Activated T-helper 17 cell treated with anti-CD3 and anti-CD28 coated beads, Interleukin-2, amount 50 U/mL, for 72 hours (primary cell): ENCODE data around the gene ZNF800. TPM values are rescaled to one million over a fixed set of nuclear protein-coding genes. Genes with fewer than 3 reads are reported as not detected.

Experiments used
- ATAC-seq: fragments of 150-1000 bp; cut with Tn5 transposase; replicated peaks from 2 replicates; pipeline ENCODE4 v1.10.0; 2021; ENCODE audit warnings: mild to moderate bottlenecking, moderate library complexity
- H3K27ac Mint-ChIP-seq: one replicate; pipeline ENCODE4 v1.8.0; 2022; ENCODE audit warnings: mixed read lengths
- H3K27me3 Mint-ChIP-seq: one replicate; pipeline ENCODE4 v1.8.0; 2022; ENCODE audit warnings: mixed read lengths
- H3K36me3 Mint-ChIP-seq: one replicate; pipeline ENCODE4 v1.8.0; 2022; ENCODE audit warnings: low read depth, mild to moderate bottlenecking, mixed read lengths
- H3K4me1 Mint-ChIP-seq: one replicate; pipeline ENCODE4 v1.8.0; 2022; ENCODE audit warnings: mixed read lengths
- H3K4me3 Mint-ChIP-seq: one replicate; pipeline ENCODE4 v1.8.0; 2022; ENCODE audit warnings: mild to moderate bottlenecking, mixed read lengths
- H3K9me3 Mint-ChIP-seq: one replicate; pipeline ENCODE4 v1.8.0; 2022; ENCODE audit warnings: mixed read lengths
- total RNA-seq, 2 donors: library from RNA; stranded (reverse); gene quantifications; one replicate each; pipeline ENCODE4 v1.2.3, GENCODE V29; 2022

Gene ZNF800
- total RNA-seq, 2 donors from 2014 or later, result 34.8 to 37.1 TPM

DNA sequence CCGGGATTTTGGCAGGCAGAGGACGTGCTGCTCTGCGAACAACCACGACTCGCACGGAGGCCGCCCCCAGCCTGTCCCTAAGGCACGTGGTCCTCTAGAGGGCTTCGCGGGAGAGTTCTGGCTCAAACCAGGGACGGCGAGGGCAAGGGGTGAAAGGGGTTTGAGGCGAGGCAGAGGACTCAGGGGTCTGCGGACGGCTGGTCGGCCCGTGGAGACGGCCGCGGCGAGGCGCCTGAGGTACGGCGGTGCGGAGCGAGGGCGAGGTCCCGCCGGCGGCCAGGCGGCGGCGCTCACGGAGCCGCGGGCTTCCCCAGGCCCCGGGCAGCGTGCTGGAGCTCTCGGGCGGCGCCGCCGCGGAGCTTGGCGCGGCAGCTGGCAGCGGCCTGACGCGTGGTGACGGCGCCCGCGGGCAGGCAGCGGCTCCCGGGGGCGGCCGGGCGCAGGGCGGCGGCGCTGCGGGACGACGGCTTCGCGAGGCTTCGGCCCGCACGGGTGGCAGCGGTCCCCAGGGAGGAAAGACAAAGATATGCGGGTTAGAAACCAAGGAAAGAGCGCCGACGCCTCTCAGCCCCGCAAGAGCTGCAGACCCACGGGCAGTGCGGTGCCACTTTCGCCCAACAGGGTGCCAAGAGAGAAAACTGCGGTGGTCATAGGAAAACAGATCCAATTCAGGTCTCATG is 44.8 kb downstream of the ZNF800 start:
- Mint-ChIP-seq H3K4me1 (peaks cover 20% of the 10 kb centered on the region), H3K4me3 (peak overlapping the region; percentile 68), H3K36me3 (peaks cover 6% of the 10 kb centered on the region), H3K9me3 (no peaks in the 10 kb centered on the region), H3K27me3 (no peaks in the 10 kb centered on the region), H3K27ac (no peak overlapping the region)
- ATAC-seq, result peak; percentile 98

DNA sequence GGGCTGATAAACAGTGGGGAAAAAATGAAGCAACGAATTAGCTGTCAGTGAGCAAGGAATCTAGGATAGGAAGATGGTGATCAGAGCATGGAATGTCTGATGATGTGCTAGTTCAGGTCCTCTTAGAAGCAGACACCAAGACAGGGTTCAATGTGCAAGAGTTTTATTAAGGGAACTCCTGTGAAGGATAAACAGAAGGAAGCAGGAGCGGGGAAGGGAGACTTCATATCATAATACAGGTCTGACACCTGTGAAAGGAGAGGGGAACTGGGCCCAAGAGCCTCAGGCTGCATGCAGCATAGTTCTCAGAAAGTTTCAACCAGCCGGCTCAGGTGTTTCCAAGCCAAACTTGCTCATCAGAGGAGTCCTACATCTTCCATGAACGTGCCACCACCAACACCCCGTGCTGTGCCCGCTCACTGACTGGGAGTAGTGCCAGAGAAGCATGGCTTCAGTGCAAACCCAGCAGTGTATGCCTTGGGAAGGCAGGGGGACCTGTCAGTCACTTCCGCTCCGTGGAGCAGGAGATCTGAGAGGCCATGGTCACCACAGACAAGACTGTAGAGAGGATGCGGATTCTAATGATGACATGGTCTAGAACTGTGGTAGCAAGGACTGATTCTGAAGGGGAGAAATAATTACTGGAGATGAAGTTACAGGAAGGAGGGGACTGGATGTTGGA is 45.8 kb downstream of the ZNF800 start:
- Mint-ChIP-seq H3K27ac (no peak overlapping the region), H3K9me3 (no peaks in the 10 kb centered on the region), H3K4me3 (peak overlapping the region; percentile 68), H3K4me1 (peaks cover 14% of the 10 kb centered on the region), H3K27me3 (no peaks in the 10 kb centered on the region), H3K36me3 (no peaks in the 10 kb centered on the region)
- ATAC-seq, result no peak

DNA sequence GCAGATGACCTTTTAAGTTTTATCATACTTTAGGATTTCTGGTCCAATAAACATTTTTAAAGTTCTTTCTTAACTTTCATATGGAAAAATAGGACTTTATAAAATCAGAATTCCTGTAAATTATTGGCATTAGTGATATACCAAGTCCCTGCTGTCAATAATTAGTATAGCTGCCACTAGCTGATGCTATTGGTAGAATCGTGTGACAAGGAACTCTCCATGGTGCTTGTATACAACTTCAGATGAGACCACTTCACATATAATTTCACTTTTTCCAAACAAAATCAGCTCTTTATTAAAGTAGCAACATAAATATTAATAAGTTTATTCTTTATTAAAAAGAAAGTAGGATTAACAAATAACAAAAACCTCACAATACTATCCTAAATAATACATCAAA is 49.9 kb downstream of the ZNF800 start:
- Mint-ChIP-seq H3K9me3 (no peaks in the 10 kb centered on the region), H3K27ac (no peak overlapping the region), H3K27me3 (peaks cover 11% of the 10 kb centered on the region), H3K36me3 (no peaks in the 10 kb centered on the region), H3K4me1 (peaks cover 5% of the 10 kb centered on the region), H3K4me3 (no peak overlapping the region)
- ATAC-seq, result no peak

DNA sequence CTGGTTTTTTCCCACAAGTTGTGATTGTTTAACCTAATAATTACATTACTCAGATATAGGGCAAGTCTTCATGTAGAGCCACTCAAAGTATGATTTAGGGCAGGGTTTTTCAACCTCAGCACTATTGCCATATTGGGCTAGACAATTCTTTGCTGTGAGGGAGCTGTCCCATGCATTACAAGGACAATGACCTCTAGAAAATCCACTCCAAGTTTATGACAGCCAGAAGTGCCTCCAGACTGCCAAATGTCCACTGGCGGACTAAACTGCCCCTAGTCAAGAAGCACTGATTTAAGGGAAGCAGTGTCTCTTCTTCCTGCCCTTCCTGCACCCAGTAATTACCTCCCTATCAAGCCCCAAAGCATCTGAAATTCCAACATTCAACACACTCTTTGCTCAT is 54.4 kb downstream of the ZNF800 start:
- ATAC-seq, result no peak
- no peak overlapping the region for H3K27ac Mint-ChIP-seq
- H3K9me3 Mint-ChIP-seq, result no peaks in the 10 kb centered on the region
- peaks cover 31% of the 10 kb centered on the region for H3K27me3 Mint-ChIP-seq
- H3K4me3 Mint-ChIP-seq, result no peak overlapping the region
- no peaks in the 10 kb centered on the region for H3K4me1 Mint-ChIP-seq
- H3K36me3 Mint-ChIP-seq, result no peaks in the 10 kb centered on the region

DNA sequence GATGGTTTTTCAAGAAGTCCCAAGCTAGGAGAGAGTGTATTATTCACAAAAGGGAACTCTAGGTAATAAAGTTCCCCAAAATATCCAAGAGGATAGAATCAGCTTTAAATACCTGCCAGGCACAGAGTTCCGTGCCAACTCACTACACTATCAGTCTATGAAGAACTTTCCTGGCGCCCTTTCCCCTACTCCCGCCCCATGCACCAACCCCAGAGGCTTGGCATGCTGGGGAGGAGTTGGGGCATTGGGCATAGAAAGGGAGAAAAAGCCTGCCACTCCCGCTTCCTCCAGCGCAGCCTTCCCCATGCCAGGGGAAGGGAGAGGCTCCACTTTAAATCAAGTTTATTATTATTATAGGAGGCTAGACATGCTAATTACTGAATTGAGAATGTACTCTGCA is 54.9 kb downstream of the ZNF800 start:
- Mint-ChIP-seq H3K36me3 (no peaks in the 10 kb centered on the region), H3K4me1 (no peaks in the 10 kb centered on the region), H3K9me3 (no peaks in the 10 kb centered on the region), H3K27ac (no peak overlapping the region), H3K27me3 (peaks cover 31% of the 10 kb centered on the region), H3K4me3 (no peak overlapping the region)
- ATAC-seq, result no peak

DNA sequence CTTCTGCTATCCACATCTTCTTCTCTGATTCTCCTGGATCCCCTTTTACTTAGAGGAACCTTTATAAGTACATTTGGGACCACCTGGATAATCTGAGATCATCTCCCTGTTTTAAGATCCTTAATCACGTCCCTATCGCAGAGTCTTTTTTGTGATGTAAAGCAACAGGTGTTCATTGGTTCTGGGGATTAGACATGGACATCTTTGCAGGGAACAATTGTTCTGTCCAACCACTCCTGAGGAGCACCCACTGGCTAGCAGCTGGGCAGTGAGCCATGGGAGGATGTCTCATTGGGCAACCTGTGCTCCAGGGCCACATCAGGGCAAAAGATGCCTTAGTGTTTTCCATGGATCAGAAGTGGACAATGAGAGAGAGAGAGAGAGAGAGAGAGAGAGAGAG is 56.0 kb downstream of the ZNF800 start:
- no peaks in the 10 kb centered on the region for H3K9me3 Mint-ChIP-seq
- H3K4me1 Mint-ChIP-seq, result no peaks in the 10 kb centered on the region
- ATAC-seq, result no peak
- H3K27ac Mint-ChIP-seq, result no peak overlapping the region
- no peak overlapping the region for H3K4me3 Mint-ChIP-seq
- H3K36me3 Mint-ChIP-seq, result no peaks in the 10 kb centered on the region
- peaks cover 31% of the 10 kb centered on the region for H3K27me3 Mint-ChIP-seq

DNA sequence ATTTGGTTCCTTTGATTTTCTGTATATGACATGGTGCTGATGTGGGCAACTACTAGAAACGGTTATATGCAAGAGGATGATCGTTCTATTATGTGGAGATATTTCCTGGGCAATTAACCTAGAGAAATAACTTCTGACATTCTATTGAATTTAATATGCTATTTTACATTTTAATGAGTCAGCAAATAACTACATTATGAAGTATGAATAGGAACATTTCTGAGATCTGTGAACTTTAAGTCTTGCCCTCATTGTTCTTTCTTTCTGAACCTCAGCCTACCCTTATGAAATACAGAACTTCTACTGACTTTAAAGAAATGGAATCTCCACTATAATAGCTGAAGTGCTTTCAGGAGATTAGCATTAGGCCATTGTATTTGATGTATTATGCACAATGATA is 59.6 kb downstream of the ZNF800 start:
- Mint-ChIP-seq H3K36me3 (no peaks in the 10 kb centered on the region), H3K27ac (no peak overlapping the region), H3K4me3 (no peak overlapping the region), H3K4me1 (no peaks in the 10 kb centered on the region), H3K9me3 (no peaks in the 10 kb centered on the region), H3K27me3 (peaks cover 24% of the 10 kb centered on the region)
- no peak for ATAC-seq

DNA sequence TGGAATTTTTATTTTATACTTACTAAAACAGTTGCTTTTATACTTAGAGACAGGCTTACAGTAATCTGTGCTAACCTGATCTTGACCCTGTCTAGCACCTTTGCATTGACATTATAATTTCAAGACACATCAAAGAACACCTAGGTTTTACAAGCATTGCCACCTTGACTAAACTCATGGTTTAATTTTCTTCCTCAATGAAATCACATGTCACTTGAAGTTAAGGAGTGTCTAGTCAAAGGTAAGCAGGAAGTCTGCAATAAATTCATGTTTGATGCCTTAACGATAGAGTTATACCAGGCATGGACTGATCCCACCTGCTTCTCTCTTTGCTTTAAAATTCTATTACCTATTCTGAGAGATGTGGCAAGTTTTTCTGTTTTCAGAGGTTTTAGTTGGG is 62.4 kb downstream of the ZNF800 start:
- H3K4me1 Mint-ChIP-seq, result no peaks in the 10 kb centered on the region
- peaks cover 21% of the 10 kb centered on the region for H3K27me3 Mint-ChIP-seq
- H3K4me3 Mint-ChIP-seq, result no peak overlapping the region

DNA sequence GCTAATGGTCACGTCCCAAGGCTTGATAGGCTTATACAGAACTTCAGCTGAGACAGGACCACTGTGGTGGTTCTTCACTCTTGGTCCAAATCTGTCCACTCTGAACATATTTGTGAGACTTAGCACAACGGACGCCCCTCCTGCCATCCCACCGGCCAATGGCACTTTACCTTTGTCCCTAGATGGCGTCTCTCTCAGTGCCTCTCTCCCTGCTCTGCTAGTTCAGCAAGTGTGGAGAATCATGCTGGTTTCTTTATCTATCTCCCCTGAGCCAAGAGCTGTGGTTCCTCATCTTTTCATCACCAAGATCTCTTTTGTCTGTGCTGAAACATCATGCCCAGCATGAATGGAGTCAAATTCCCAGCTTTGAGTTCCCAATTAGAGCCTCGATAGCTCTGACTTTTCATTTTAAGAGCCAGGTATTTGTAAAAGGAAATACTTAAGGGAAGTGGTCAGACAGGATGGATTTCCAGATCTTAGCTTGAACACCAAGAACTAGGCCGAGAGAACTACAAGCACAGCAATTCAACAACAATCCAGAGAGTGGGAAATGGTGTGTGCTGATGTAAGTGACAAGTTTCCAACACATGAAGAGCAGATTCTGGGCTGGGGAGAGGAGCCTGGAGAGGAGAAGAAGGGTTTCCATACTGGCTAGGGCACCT is 69.5 kb downstream of the ZNF800 start:
- ATAC-seq, result no peak
- Mint-ChIP-seq H3K9me3 (no peaks in the 10 kb centered on the region), H3K27ac (no peak overlapping the region), H3K4me1 (peaks cover 13% of the 10 kb centered on the region), H3K27me3 (peaks cover 5% of the 10 kb centered on the region), H3K4me3 (peak overlapping the region; percentile 23), H3K36me3 (no peaks in the 10 kb centered on the region)

More for the DNA sequence above, 62.4 kb downstream of the ZNF800 start:
- Mint-ChIP-seq H3K27ac (no peak overlapping the region), H3K9me3 (no peaks in the 10 kb centered on the region), H3K36me3 (no peaks in the 10 kb centered on the region)
- ATAC-seq, result no peak

DNA sequence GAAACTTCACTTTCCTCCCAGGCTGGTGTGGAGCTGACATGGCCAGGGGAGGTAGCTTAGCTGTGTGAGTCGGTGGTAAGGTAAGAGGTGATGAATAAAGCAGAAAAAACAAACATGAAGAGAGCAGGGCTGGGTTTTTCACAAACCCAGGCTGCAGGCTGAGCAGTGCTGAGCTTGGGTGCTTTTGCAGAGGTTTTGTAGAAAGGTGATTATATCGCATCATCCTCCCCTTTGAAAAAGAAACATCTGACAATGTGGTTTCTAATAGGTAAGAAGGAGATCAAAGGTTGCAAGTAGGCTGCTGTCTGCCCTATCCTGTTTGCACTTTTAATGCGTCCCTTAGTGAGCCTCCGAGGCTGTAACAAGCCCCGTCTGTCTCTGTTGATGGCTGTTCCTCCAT is 70.2 kb downstream of the ZNF800 start:
- Mint-ChIP-seq H3K36me3 (no peaks in the 10 kb centered on the region), H3K9me3 (no peaks in the 10 kb centered on the region), H3K4me1 (peaks cover 13% of the 10 kb centered on the region), H3K27me3 (peaks cover 3% of the 10 kb centered on the region), H3K4me3 (peak overlapping the region; percentile 23), H3K27ac (no peak overlapping the region)
- ATAC-seq, result peak; percentile 92

DNA sequence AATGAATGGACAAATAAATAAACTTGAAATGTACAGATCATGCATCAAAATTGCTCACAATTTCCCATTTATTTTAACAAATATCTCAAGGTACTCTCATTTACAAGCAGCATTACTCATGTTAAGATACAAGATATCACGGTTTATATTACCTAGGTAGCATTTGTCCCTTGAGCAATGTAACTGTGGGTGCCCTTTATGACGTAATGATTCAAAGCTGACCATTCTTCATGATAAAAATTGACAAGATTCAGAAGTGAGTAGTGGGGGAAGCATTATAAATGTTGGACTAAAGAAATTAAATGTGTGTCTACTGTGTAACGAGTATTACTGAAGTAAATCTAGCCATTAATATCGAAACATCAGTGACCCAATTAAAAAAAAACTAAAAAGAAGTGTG is 71.5 kb downstream of the ZNF800 start:
- Mint-ChIP-seq H3K9me3 (no peaks in the 10 kb centered on the region), H3K4me1 (peaks cover 13% of the 10 kb centered on the region), H3K36me3 (no peaks in the 10 kb centered on the region), H3K27me3 (no peaks in the 10 kb centered on the region), H3K27ac (no peak overlapping the region), H3K4me3 (no peak overlapping the region)
- ATAC-seq, result no peak

Other genes with a start within 250 kb of the ZNF800 start
- gene GRM8, start 139.8 kb downstream of the ZNF800 start, total RNA-seq, result not detected
- gene GCC1, start 192.9 kb upstream of the ZNF800 start, total RNA-seq, result 10 to 100 TPM; 13.2 to 18.1 TPM
- gene ARF5, start 195.7 kb upstream of the ZNF800 start, total RNA-seq, result 10 to 100 TPM; 87.6 to 98.9 TPM
- 1 to 10 TPM in 1 of 2 donors, under 1 TPM in 1; 0.87 to 2.0 TPM for gene FSCN3, start 201.0 kb upstream of the ZNF800 start, total RNA-seq
- gene PAX4, start 225.4 kb upstream of the ZNF800 start, total RNA-seq, result not detected